GM13976 (cell line): ENCODE data around the gene TMEM151A.

Experiments
- DNase-seq: peaks from one replicate; pipeline ENCODE4 v3.0.0; 2012; ENCODE audit warnings: low spot score
- CTCF ChIP-seq: IDR thresholded peaks from 2 replicates; pipeline ENCODE4 v1.5.1; 2012; ENCODE audit warnings: borderline replicate concordance, mild to moderate bottlenecking; ENCODE audit not compliant: insufficient read depth; ENCODE audit errors: extremely low read depth, missing control alignments, control extremely low read depth
- in situ Hi-C: fragments of 300-500 bp; cut with MboI; formaldehyde crosslinking; loops from one replicate; pipeline ENCODE4 v1.12.0; 2022; ENCODE audit warnings: low sequenced_read_pairs, mixed read lengths, inconsistent platforms; ENCODE audit not compliant: unreplicated experiment

The TMEM151A gene

GRCh38 chr11:66334605-66335442 is 43.1 kb downstream of the TMEM151A start:
- in situ Hi-C loops: no loop called here
- no peak for DNase-seq
- no peak for TF ChIP-seq CTCF

- no peak for TF ChIP-seq CTCF
- DNase-seq: no peak
- in situ Hi-C loops: no loop called here
Measured at GRCh38 chr11:66335531-66336233, 44.0 kb downstream of the TMEM151A start.

- in situ Hi-C loops: no loop called here
- peak; percentile 86 for DNase-seq
- TF ChIP-seq CTCF: peak; percentile 19
Measured at GRCh38 chr11:66336234-66337102, 44.8 kb downstream of the TMEM151A start, which contains the start of gene RIN1. RIN1 (minus strand) TSS chr11:66336434; CDS start chr11:66336402, 32 bp downstream.

- no peak for TF ChIP-seq CTCF
- no peak for DNase-seq
- in situ Hi-C loops: no loop called here
Measured at GRCh38 chr11:66337103-66337899, 45.6 kb downstream of the TMEM151A start.

GRCh38 chr11:66338276-66339161 is 46.8 kb downstream of the TMEM151A start:
- no peak for DNase-seq
- no peak for TF ChIP-seq CTCF
- in situ Hi-C loops: no loop called here
